ENCODE data around the gene TMEM72. TPM values are rescaled to one million over a fixed set of nuclear protein-coding genes. Genes with fewer than 3 reads are reported as not detected.

TMEM72 gene
- total RNA-seq, 3 donors from 2014 or later (not counting 1 experiment from before 2014, with no cell fraction given) = not detected

GRCh38 chr10:44893604-44894468 is 17.3 kb upstream of the TMEM72 start:
- Histone ChIP-seq H3K27me3 (ENCODE audit: control insufficient read depth, insufficient read depth, low read length) (no peaks in the 10 kb centered on the region), H3K36me3 (ENCODE audit: control insufficient read depth, insufficient read depth, low read length) (no peaks in the 10 kb centered on the region), H3K4me3 (ENCODE audit: low read length) (no peak overlapping the region), H3K4me1 (ENCODE audit: control insufficient read depth, insufficient read depth, low read length) (no peaks in the 10 kb centered on the region), H3K9me3 (ENCODE audit: control insufficient read depth, insufficient read depth, low read length) (no peaks in the 10 kb centered on the region), H3K27ac (ENCODE audit: low read length) (no peak overlapping the region)
- intact Hi-C loops (cut with micrococcal nuclease) = no loop called here
- Mint-ChIP-seq H3K36me3 (no peaks in the 10 kb centered on the region), H3K27me3 (ENCODE audit: low read depth in 2 of 2) (peaks cover 0 to 2% of the 10 kb centered on the region in 2 donors), H3K4me3 (no peak overlapping the region), H3K9me3 (no peaks in the 10 kb centered on the region), H3K4me1 (no peaks in the 10 kb centered on the region), H3K27ac (no peak overlapping the region)
- 90% methylated on average over 3 of the region's 5 CpGs for WGBS (ENCODE audit: insufficient coverage)
- ATAC-seq (no peak), DNase-seq (no peak)
- no peak for TF ChIP-seq CTCF (IDR thresholded peaks at IDR 0.05)

DNA sequence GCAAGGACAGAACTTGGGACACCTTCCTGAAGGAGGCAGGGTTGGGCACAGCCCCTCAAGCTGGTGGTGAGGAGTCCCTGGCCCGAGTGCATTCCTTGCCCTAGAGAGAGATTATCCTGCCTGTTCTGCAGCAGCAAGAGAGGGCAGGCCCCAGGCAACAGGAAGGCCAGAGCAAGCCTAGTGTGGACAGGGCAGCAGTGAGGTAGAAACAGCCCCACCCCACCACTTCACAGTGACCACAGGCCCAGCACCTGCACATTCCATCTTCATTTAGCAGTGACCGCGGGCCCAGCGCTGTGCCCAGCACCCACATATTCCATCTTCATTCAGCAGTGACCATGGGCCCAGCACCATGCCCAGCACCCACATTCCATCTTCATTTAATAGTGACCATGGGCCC is 16.4 kb upstream of the TMEM72 start:
- intact Hi-C loops (cut with micrococcal nuclease) = no loop called here
- peak in 1 of 3 donors; percentile 15 for ATAC-seq

GRCh38 chr10:44895280-44895679 is 15.9 kb upstream of the TMEM72 start:
- no peak for TF ChIP-seq CTCF (IDR thresholded peaks at IDR 0.05)
- H3K9me3 ChIP-seq (ENCODE audit: control insufficient read depth, insufficient read depth, low read length) = no peaks in the 10 kb centered on the region
- Mint-ChIP-seq H3K4me1 (no peaks in the 10 kb centered on the region), H3K4me3 (no peak overlapping the region), H3K27ac (no peak overlapping the region), H3K36me3 (no peaks in the 10 kb centered on the region), H3K27me3 (ENCODE audit: low read depth in 2 of 2) (peaks cover 0 to 2% of the 10 kb centered on the region in 2 donors), H3K9me3 (no peaks in the 10 kb centered on the region)
- H3K4me3 ChIP-seq (ENCODE audit: low read length) = no peak overlapping the region
- no peaks in the 10 kb centered on the region for H3K27me3 ChIP-seq (ENCODE audit: control insufficient read depth, insufficient read depth, low read length)
- H3K4me1 ChIP-seq (ENCODE audit: control insufficient read depth, insufficient read depth, low read length) = no peaks in the 10 kb centered on the region
- WGBS (ENCODE audit: insufficient coverage) = 55% methylated on average over 5 of the region's 5 CpGs
- H3K27ac ChIP-seq (ENCODE audit: low read length) = no peak overlapping the region
- no peaks in the 10 kb centered on the region for H3K36me3 ChIP-seq (ENCODE audit: control insufficient read depth, insufficient read depth, low read length)
- intact Hi-C loops (cut with micrococcal nuclease) = no loop called here
- DNase-seq = no peak
- no peak for ATAC-seq

More for the DNA sequence above, 16.4 kb upstream of the TMEM72 start:
- H3K27me3 ChIP-seq (ENCODE audit: control insufficient read depth, insufficient read depth, low read length) = no peaks in the 10 kb centered on the region
- peaks cover 0 to 2% of the 10 kb centered on the region in 2 donors for H3K27me3 Mint-ChIP-seq (ENCODE audit: low read depth in 2 of 2)
- H3K4me3 Mint-ChIP-seq = no peak overlapping the region
- no peak for TF ChIP-seq CTCF (IDR thresholded peaks at IDR 0.05)
- no peaks in the 10 kb centered on the region for H3K36me3 Mint-ChIP-seq
- H3K36me3 ChIP-seq (ENCODE audit: control insufficient read depth, insufficient read depth, low read length) = no peaks in the 10 kb centered on the region
- H3K4me1 Mint-ChIP-seq = no peaks in the 10 kb centered on the region
- no peaks in the 10 kb centered on the region for H3K4me1 ChIP-seq (ENCODE audit: control insufficient read depth, insufficient read depth, low read length)
- H3K9me3 ChIP-seq (ENCODE audit: control insufficient read depth, insufficient read depth, low read length) = no peaks in the 10 kb centered on the region
- no peak overlapping the region for H3K27ac ChIP-seq (ENCODE audit: low read length)
- no peak overlapping the region for H3K27ac Mint-ChIP-seq
- no peaks in the 10 kb centered on the region for H3K9me3 Mint-ChIP-seq
- 83% methylated on average over 4 of the region's 4 CpGs for WGBS (ENCODE audit: insufficient coverage)
- no peak overlapping the region for H3K4me3 ChIP-seq (ENCODE audit: low read length)
- DNase-seq = no peak
